ENCODE data around the gene STK24.

DNA sequence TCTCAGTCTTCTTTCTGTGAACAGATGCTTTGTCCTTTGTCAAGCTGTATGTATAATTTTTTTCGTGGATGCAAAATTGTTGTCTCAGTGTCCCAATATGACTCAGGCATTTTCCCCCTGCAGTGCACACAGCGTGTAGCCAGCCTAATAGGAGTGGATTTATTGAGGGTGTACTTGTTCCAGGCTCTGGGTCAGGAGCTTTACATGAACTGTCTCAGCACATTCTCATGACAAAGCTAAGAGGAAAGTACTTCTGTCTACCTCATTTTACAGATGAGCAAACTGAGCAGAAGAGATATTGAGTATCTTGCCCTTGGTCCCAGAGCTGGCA, 50.8 kb downstream of the STK24 start:
- TF ChIP-seq POLR2AphosphoS5 (IDR thresholded peaks at IDR 0.05; ENCODE audit: low read depth, low read length) (no peak), RXRA (IDR thresholded peaks at IDR 0.05; ENCODE audit: borderline replicate concordance, low read depth) (no peak)
- TF ChIP-seq, protein P1, sequence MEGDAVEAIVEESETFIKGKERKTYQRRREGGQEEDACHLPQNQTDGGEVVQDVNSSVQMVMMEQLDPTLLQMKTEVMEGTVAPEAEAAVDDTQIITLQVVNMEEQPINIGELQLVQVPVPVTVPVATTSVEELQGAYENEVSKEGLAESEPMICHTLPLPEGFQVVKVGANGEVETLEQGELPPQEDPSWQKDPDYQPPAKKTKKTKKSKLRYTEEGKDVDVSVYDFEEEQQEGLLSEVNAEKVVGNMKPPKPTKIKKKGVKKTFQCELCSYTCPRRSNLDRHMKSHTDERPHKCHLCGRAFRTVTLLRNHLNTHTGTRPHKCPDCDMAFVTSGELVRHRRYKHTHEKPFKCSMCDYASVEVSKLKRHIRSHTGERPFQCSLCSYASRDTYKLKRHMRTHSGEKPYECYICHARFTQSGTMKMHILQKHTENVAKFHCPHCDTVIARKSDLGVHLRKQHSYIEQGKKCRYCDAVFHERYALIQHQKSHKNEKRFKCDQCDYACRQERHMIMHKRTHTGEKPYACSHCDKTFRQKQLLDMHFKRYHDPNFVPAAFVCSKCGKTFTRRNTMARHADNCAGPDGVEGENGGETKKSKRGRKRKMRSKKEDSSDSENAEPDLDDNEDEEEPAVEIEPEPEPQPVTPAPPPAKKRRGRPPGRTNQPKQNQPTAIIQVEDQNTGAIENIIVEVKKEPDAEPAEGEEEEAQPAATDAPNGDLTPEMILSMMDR (IDR thresholded peaks at IDR 0.05), result no peak
- TF ChIP-seq, protein P2, sequence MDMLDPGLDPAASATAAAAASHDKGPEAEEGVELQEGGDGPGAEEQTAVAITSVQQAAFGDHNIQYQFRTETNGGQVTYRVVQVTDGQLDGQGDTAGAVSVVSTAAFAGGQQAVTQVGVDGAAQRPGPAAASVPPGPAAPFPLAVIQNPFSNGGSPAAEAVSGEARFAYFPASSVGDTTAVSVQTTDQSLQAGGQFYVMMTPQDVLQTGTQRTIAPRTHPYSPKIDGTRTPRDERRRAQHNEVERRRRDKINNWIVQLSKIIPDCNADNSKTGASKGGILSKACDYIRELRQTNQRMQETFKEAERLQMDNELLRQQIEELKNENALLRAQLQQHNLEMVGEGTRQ (IDR thresholded peaks at IDR 0.05; ENCODE audit: borderline replicate concordance, low read depth, low read length), result no peak
- TF ChIP-seq, protein P3, sequence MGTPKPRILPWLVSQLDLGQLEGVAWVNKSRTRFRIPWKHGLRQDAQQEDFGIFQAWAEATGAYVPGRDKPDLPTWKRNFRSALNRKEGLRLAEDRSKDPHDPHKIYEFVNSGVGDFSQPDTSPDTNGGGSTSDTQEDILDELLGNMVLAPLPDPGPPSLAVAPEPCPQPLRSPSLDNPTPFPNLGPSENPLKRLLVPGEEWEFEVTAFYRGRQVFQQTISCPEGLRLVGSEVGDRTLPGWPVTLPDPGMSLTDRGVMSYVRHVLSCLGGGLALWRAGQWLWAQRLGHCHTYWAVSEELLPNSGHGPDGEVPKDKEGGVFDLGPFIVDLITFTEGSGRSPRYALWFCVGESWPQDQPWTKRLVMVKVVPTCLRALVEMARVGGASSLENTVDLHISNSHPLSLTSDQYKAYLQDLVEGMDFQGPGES (IDR thresholded peaks at IDR 0.05; ENCODE audit: low read depth, low read length), result no peak
